CD4-positive, alpha-beta T cell treated with Interleukin-15 for 4 hours (primary cell): ENCODE results near the gene ARHGAP6.

Experiments
- DNase-seq: peaks from one replicate; pipeline ENCODE4 v3.0.0-alpha.2; 2020; ENCODE audit warnings: low spot score

Gene ARHGAP6

GRCh38 chrX:11103751-11104150 is 562.0 kb downstream of the ARHGAP6 start:
- DNase-seq = no peak

DNA sequence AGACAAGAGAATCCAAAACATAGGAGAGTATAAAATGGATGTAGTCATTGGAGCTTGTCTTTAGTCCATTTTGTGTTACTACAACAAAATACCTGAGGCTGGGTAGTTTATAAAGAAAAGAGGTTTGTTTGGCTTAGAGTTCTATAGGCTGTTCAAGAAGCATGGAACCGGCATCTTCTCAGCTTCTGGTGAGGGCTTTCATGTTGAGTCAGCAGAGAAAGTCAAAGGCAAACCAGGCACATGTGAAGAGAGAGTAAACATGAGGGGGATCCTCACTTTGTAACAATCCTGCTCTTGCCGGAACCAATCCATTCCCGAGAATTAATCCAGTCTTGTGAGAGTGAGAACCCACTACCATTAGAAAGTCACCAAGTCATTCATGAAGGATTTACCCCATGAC is 562.7 kb downstream of the ARHGAP6 start:
- DNase-seq = no peak

GRCh38 chrX:11100281-11101035 is 565.3 kb downstream of the ARHGAP6 start:
- DNase-seq = no peak

- DNase-seq = no peak
These were observed 566.3 kb downstream of the ARHGAP6 start for GRCh38 chrX:11099465-11099864.

DNA sequence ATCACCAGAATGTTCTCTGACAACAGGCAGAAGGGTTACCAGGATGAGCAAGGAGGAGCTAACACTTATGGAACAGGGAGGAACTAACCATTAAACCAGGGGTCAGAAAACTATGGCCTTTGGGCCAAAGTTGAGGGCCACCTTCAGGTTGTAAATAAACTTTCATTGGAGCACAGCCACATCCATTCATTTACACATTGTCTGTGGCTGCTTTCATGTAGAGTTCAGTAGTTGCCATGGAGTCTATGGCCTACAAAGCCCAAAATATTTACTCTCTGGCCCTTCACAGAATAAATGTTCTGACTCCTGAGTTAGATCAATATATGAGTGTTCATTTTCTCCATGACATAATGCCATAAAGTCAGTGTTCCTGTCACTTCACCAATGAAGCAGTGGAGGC is 567.8 kb downstream of the ARHGAP6 start:
- no peak for DNase-seq

DNA sequence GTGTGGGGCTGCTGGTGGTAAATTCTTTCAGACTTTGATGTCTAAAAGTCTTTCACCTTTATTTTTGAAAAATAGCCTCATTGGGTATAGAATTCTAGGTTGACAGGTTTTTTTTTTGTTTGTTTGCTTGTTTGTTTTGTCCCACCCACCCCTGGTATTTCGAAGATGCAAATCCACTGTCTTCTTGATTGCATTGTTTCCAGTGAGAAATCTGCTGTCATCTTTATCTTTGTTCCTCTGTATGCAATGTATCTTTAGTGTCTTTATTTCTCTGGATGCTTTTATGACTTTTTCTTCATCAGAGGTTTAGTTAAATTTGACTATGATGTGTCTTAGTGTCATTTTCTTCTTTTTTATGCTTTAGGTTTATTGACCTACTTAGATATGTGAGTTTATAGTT is 575.9 kb downstream of the ARHGAP6 start:
- no peak for DNase-seq
